Smooth muscle cell (in vitro differentiated cells): ENCODE data around the gene METTL9. TPM values are rescaled to one million over a fixed set of nuclear protein-coding genes. Genes with fewer than 3 reads are reported as not detected.
"Not testable (repeated sequence)": the region's sequence is repeated elsewhere in the genome, so short reads cannot be mapped to it uniquely, and the experiment has no call there.

Experiments used
- DNase-seq: peaks from one replicate; lab custom pipeline; 2025; ENCODE audit not compliant: unreplicated experiment; lab: John Stamatoyannopoulos, UW
- H2AFZ ChIP-seq: fragments of 200-600 bp; sonication (generic); 2 replicates; pipeline ENCODE4 v1.6.0; 2016; ENCODE audit warnings: antibody characterized with exemption, low read depth, mild to moderate bottlenecking
- H3F3A ChIP-seq: fragments of 200-600 bp; sonication (generic); 2 replicates; pipeline ENCODE4 v1.6.0; 2017; ENCODE audit warnings: antibody characterized with exemption, low read depth
- H3K27ac ChIP-seq: fragments of 200-600 bp; sonication (generic); 2 replicates; pipeline ENCODE4 v1.5.1; 2016; ENCODE audit warnings: low read depth, mild to moderate bottlenecking
- H3K27me3 ChIP-seq: fragments of 200-600 bp; sonication (generic); 2 replicates; pipeline ENCODE4 v1.6.1; 2016; ENCODE audit warnings: low read depth, mild to moderate bottlenecking
- H3K36me3 ChIP-seq: fragments of 200-600 bp; sonication (generic); 2 replicates; pipeline ENCODE4 v1.5.1; 2016; ENCODE audit warnings: low read depth
- H3K4me1 ChIP-seq: fragments of 200-600 bp; sonication (generic); 2 replicates; pipeline ENCODE4 v1.5.1; 2016; ENCODE audit warnings: low read depth
- H3K4me2 ChIP-seq: fragments of 200-600 bp; sonication (generic); 2 replicates; pipeline ENCODE4 v1.6.0; 2016; ENCODE audit warnings: mild to moderate bottlenecking
- H3K4me3 ChIP-seq: fragments of 200-600 bp; sonication (generic); 2 replicates; pipeline ENCODE4 v1.5.1; 2016; ENCODE audit warnings: mild to moderate bottlenecking
- H3K79me2 ChIP-seq: fragments of 200-600 bp; sonication (generic); 2 replicates; pipeline ENCODE4 v1.6.0; 2016; ENCODE audit warnings: low read depth, mild to moderate bottlenecking
- H3K9ac ChIP-seq: fragments of 200-600 bp; sonication (generic); 2 replicates; pipeline ENCODE4 v1.6.0; 2016; ENCODE audit warnings: low read depth
- H3K9me3 ChIP-seq: fragments of 200-600 bp; sonication (generic); replicated peaks from 2 replicates; pipeline ENCODE4 v1.5.1; 2016; ENCODE audit warnings: low read depth
- H4K20me1 ChIP-seq: fragments of 200-600 bp; sonication (generic); 2 replicates; pipeline ENCODE4 v1.6.0; 2016; ENCODE audit warnings: low read depth
- CTCF ChIP-seq: fragments of 200-600 bp; sonication (generic); IDR thresholded peaks from 2 replicates; pipeline ENCODE4 v1.5.1; 2017; ENCODE audit warnings: borderline replicate concordance, mild to moderate bottlenecking, antibody characterized with exemption; ENCODE audit not compliant: insufficient read depth, poor library complexity, severe bottlenecking
- WGBS: methylation state at CpG from one replicate; pipeline ENCODE4 v1.1.7; 2016; ENCODE audit warnings: low lambda C conversion rate; 5-methylcytosine and 5-hydroxymethylcytosine counted together
- polyA plus RNA-seq: library from polyadenylated mRNA; unstranded; fragments of >200 nt; fragmentation: Nextera tagmentation; extraction: Ambion mirVana; gene quantifications from 2 replicates; pipeline ENCODE4 v1.2.1, GENCODE V29; 2016
- total RNA-seq: library from RNA; depleted of rRNA; stranded (reverse); fragments of >200 nt; gene quantifications from 2 replicates; pipeline ENCODE4 v1.2.3, GENCODE V29; 2014

Gene METTL9
- total and polyA plus RNA-seq, 2 experiments from 2014 or later, result 97.5 to 157 TPM

GRCh38 chr16:21584817-21585216 lies 14.6 kb upstream of the METTL9 start:
- Histone ChIP-seq H3K9me3 (no peaks in the 10 kb centered on the region), H3F3A (peaks cover under 1% of the 10 kb centered on the region), H4K20me1 (no peaks in the 10 kb centered on the region), H3K4me3 (no peak overlapping the region), H2AFZ (no peak overlapping the region), H3K36me3 (no peaks in the 10 kb centered on the region), H3K4me1 (no peaks in the 10 kb centered on the region), H3K4me2 (no peak overlapping the region), H3K27ac (no peak overlapping the region), H3K79me2 (no peaks in the 10 kb centered on the region), H3K27me3 (no peaks in the 10 kb centered on the region), H3K9ac (no peak overlapping the region)
- TF ChIP-seq CTCF, result no peak
- DNase-seq, result no peak
- WGBS, result 93% methylated on average over 8 of the region's 8 CpGs

GRCh38 chr16:21588593-21588992 lies 10.8 kb upstream of the METTL9 start:
- H3K4me1 ChIP-seq, H3F3A ChIP-seq, H4K20me1 ChIP-seq, DNase-seq, H3K9ac ChIP-seq, H3K36me3 ChIP-seq, H3K79me2 ChIP-seq, H3K4me2 ChIP-seq, H2AFZ ChIP-seq, H3K9me3 ChIP-seq, H3K27me3 ChIP-seq, H3K4me3 ChIP-seq: not testable (repeated sequence)
- WGBS, result 96% methylated on average over 5 of the region's 5 CpGs
- H3K27ac ChIP-seq, result peak overlapping the region; percentile 47

GRCh38 chr16:21589551-21589950 lies 9.8 kb upstream of the METTL9 start:
- no peaks in the 10 kb centered on the region for H3K9me3 ChIP-seq
- H3K27ac ChIP-seq, result peak overlapping the region; percentile 76
- H4K20me1 ChIP-seq, result no peaks in the 10 kb centered on the region
- H3K4me2 ChIP-seq, result no peak overlapping the region
- WGBS, result 66% methylated on average over 4 of the region's 4 CpGs
- H2AFZ ChIP-seq, result peak overlapping the region; percentile 19
- no peaks in the 10 kb centered on the region for H3K27me3 ChIP-seq
- H3K79me2 ChIP-seq, result no peaks in the 10 kb centered on the region
- H3K9ac ChIP-seq, result no peak overlapping the region
- H3K36me3 ChIP-seq, result no peaks in the 10 kb centered on the region
- no peak for TF ChIP-seq CTCF
- H3F3A ChIP-seq, result peaks cover 4% of the 10 kb centered on the region
- DNase-seq, result no peak
- H3K4me3 ChIP-seq, result no peak overlapping the region
- H3K4me1 ChIP-seq, result no peaks in the 10 kb centered on the region

- no peaks in the 10 kb centered on the region for H3K4me1 ChIP-seq
- no peak overlapping the region for H3K4me3 ChIP-seq
- H4K20me1 ChIP-seq, result no peaks in the 10 kb centered on the region
- H3K79me2 ChIP-seq, result no peaks in the 10 kb centered on the region
- H3K27me3 ChIP-seq, result no peaks in the 10 kb centered on the region
- H3K9ac ChIP-seq, result peak overlapping the region; percentile 2
- H3K27ac ChIP-seq, result peak overlapping the region; percentile 76
- no peak for DNase-seq
- peaks cover 4% of the 10 kb centered on the region for H3F3A ChIP-seq
- peak overlapping the region; percentile 51 for H3K4me2 ChIP-seq
- no peak overlapping the region for H2AFZ ChIP-seq
- WGBS, result 23% methylated on average over 2 of the region's 2 CpGs
- TF ChIP-seq CTCF, result no peak
- H3K36me3 ChIP-seq, result no peaks in the 10 kb centered on the region
- H3K9me3 ChIP-seq, result no peaks in the 10 kb centered on the region
Observed at GRCh38 chr16:21590287-21590686, 9.1 kb upstream of the METTL9 start.
